Activated T-cell treated with anti-CD3 and anti-CD28 coated beads for 24 hours (primary cell): ENCODE data around the gene NANOS1.

ENCODE experiments used
- DNase-seq: peaks from one replicate; pipeline ENCODE4 v3.0.0-alpha.2; 2020; ENCODE audit warnings: low read depth

Gene NANOS1, protein sequence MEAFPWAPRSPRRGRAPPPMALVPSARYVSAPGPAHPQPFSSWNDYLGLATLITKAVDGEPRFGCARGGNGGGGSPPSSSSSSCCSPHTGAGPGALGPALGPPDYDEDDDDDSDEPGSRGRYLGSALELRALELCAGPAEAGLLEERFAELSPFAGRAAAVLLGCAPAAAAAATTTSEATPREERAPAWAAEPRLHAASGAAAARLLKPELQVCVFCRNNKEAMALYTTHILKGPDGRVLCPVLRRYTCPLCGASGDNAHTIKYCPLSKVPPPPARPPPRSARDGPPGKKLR

DNA sequence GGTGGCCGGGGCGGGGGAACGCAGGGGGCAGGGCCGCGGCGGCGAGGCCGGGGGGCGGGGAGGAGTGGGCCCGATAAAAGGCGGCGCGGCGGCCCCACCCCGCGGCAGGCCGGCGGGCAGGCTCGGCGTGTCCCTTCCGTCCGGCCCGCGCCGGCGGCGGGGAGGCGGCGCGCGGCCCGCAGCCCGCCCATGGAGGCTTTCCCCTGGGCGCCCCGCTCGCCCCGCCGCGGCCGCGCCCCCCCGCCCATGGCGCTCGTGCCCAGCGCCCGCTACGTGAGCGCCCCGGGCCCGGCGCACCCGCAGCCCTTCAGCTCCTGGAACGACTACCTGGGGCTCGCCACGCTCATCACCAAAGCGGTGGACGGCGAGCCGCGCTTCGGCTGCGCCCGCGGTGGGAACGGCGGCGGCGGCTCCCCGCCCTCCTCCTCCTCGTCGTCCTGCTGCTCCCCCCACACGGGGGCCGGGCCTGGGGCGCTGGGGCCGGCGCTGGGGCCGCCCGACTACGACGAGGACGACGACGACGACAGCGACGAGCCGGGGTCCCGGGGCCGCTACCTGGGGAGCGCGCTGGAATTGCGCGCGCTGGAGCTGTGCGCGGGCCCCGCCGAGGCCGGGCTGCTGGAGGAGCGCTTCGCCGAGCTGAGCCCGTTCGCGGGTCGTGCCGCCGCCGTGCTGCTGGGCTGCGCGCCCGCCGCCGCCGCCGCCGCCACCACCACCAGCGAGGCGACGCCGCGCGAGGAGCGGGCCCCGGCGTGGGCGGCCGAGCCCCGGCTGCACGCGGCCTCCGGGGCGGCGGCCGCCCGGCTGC lies at the start of gene NANOS1:
Gene NANOS1 (plus strand): TSS at position 102 of the 808 bp plus-strand sequence. CDS start 88 bp downstream, at position 190.
- DNase-seq, result no peak

DNA sequence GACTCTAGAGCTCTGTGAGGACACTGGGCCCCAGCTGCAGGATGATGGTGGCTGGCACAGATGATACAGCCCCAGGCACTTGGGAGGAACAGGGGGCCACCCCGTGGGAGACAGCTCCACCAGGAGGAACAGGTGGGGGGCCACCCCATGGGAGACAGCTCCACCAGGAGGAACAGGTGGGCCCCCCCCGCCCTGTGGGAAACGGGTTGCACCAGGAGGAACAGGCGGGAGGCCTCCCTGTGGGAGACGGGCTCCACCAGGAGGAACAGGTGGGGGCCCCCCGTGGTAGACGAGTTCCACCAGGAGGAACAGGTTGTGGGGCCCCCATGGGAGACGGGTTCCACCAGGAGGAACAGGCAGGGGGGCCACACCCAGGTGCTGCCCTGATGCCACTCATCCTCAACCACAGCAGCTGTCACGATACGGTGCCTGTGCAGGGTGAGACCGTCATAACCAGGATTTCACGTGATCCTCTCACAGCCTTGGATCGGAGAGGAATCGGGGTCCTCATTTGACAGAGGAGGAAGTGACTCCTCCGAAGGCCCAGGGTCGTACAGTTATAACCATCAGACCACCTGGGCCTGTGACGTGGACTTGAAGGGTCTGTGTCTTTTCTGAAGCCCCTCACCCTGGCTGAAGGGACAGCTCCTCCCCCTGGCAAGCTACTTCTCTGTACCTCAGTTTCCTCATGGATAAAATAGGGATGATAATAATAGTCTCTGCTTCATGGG lies 49.2 kb upstream of the NANOS1 start:
- no peak for DNase-seq

DNA sequence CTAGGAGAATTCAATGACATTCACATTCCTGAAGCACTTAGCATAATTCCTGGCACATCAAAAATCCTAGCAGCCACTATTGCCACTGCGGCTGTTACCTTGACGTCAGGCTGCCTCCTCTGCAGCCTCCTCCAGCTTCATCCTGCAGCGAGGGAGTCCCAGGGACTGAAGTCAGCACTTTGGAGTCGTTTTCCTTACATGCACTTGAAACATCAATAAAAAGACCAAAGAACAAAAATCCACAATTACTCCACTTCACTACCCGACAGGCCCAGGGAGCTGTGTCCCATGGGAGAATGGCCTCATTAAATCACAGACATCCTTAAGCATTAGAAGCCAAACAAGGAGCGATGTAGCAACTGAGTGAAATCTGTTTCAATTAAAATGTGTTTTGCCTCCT lies 48.6 kb upstream of the NANOS1 start:
- no peak for DNase-seq

DNA sequence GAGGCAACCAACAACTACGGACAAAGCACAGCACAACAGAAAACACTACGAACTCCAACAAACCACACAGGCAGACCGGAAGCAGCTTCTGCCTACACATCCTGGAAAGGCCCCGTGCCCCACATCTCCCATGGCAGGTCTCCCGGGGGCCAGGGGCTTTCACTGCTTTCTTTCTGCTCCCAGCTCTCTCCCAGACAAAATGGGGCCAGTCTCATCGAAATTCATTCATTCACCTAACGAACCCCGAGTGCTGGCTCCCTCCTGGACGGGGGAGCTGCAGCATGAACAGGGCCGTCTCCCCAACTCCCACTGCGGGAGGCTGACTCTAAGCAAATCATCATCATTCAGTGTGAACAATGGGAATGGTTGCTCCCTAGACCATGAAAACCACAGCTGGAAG lies 47.6 kb upstream of the NANOS1 start:
- no peak for DNase-seq

DNA sequence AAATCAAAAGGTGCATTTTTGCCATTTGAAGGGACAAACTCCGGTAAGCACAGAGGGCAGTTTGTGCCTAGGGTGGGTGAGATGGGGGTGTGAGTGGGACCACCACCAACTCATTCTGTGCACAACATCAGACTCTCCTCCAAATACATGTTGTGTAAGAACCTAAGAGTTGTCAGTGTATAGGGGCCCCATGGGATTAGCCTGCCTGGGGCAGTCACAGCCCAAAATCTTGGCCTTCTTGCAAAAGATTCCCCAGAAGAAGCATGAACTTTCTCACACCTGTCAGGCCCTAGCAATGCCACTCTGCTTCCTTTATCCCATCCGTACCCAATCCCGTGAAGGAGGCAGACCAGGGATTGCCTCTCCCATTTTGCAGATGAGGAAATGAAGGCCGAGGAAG lies 47.1 kb upstream of the NANOS1 start:
- no peak for DNase-seq

DNA sequence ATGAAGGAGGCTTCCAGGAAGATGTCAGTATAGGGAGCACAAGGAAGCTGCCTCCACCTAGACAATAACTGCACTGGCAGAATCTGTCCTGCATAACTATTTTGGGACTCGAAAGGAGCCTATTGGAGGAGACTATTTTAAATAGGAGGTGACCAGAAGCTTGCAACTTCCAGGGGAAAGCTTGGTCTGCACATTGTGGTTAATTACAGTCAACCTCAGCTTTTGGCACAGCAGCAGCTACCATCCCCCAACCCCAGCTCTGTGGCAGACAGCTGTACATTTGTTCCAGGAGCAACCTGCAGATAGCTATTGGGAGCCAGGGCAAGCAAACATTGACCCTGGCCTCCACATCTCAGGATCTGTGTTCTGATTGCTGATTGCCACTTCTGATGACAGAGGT lies 46.3 kb upstream of the NANOS1 start:
- no peak for DNase-seq

DNA sequence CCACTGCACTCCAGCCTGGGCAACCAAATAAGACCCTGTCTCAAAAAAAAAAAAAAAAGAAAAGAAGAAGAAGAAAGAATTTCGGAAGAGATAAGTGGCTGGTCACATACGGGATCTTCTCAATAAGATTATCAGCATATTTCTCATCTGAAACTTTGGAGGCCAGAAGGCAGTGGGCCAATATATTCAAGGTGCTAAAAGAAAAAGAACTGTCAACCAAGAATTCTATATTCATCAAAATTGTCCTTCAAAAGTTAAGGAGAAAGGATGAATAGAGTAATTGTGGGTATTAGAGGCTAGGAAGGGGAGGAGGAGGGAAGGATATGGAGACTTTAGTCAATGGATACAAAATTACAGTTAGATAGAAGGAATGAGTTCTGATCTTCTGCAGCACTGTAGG lies 43.9 kb upstream of the NANOS1 start:
- no peak for DNase-seq

DNA sequence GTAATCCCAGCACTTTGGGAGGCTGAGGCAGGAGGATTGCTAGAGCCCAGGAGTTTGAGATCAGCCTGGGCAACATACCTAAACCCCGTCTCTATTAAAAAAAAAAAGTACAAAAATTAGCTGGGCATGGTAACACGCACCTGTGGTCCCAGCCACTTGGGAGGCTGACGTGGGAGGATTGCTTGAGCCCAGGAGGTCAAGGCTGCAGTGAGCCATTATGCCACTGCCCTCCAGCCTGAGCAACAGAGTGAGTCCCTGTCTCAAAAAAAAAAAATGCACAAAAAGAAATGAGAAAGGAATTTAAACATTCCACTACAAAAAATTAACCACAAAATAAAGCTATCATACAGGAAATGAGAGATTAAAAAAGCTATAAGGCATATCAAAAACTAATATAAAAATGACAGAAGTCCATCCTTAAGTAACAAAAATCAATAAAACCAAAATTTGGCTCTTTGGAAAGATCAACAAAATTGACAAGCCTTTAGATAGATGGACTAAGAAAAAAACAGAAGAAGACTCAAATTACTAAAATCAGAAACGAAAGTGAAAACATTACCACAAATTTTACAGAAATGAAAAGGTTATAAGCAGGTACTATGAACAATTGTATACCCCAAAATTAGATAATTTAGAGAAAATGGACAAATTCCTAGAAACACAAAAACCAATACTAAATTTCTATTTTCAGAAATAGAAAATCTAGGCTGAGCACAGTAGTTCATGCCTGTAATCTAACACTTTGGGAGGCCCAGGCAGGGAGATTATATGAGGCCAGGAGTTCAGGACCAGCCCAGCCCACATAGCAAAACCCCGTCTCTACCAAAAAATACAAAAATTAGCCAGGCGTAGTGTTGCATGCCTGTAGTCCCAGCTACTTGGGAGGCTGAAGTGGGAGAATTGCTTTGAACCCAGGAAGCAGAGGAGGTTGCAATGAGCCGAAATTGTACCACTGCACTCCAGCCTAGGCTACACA lies 42.4 kb upstream of the NANOS1 start:
- no peak for DNase-seq

DNA sequence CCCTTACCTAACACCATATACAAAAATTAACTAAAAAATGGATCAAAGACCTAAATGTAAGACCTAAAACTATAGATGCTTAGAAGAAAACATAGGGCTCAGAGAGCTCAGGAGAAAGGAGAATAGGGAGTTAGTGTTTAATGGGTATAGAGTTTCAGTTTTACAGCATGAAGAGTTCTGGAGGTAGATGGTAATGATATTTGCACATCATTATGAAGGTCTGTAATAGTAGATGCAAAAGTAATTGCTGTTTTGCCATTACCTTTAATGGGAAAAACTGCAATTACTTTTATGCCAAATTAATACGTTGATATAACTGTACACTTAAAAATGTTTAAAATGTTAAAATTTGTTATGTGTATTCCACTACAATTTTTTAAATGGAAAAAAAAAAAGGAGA lies 39.2 kb upstream of the NANOS1 start:
- no peak for DNase-seq

DNA sequence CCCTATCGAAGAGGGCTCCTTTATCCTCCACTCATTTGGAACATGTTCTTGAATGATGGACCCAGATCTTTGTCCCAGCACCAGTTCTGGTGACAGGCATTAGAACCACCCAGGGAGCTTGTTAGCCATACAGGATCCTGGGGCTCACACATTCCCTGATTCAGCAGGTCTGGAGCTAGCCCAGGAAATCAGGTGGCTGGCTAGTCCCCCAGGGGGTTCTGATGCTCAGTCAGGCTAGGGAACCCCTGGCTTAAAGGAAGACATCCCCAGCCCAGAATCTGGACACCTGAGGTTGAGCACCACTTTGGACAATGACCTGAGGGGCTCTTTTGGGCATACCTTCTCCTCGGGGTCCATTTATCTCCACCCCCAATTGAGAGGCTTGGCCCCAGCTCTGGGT lies 37.0 kb upstream of the NANOS1 start:
- no peak for DNase-seq

DNA sequence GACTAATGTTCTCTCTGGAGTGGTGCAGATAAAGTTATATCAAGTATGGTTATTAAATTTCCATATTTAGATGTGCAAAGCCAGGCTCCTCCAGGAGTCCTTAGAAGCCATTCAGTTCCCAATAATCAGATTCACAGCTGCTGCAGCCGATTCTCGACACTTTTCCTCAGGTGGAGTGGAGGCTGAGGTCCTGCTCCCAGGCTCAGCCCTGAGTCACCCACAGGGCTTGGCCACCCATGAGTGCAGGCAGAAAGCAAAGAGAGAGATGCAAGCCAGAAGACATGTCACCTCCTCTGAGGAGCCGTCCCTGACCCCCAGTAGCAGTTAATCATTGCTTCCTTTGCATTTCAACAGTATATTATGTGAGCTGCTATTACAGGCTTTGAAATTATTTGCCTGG lies 36.3 kb upstream of the NANOS1 start:
- no peak for DNase-seq

DNA sequence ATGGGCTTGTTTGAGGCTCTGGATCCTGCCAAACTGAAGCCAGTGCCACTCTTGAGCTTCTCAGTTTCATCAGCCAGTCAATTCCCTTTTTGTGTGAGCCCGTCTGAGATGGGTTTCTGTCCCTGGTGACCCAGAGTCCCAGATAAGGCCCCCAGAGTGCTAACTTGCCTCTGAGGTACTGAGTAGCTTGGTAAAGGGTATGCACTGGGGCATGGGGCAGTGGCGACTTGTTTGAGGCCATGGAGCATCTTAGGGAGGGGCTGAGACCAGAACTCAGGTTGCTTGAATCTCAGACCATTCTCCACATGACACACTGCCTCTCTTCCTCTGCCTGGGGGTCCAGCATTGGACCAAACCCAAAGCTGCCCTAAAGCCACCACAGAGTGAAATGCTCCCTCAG lies 35.2 kb upstream of the NANOS1 start:
- no peak for DNase-seq

DNA sequence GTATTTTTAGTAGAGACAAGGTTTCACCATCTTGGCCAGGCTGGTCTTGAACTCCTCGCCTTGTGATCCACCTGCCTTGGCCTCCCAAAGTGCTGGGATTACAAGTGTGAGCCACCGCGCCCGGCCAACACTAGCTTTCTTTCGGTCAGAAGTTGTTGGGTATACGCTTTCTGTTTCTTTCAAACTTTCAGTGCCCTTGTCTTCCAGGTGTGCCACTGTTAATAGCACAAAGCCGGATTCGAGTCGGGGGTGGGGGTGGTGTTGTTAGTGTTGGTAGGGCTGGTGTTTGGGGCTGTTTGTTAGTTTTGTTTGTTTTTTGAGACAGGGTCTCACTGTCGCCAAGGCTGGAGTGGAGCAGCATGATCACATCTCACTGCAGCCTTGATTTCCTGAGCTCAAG lies 33.8 kb upstream of the NANOS1 start:
- no peak for DNase-seq

DNA sequence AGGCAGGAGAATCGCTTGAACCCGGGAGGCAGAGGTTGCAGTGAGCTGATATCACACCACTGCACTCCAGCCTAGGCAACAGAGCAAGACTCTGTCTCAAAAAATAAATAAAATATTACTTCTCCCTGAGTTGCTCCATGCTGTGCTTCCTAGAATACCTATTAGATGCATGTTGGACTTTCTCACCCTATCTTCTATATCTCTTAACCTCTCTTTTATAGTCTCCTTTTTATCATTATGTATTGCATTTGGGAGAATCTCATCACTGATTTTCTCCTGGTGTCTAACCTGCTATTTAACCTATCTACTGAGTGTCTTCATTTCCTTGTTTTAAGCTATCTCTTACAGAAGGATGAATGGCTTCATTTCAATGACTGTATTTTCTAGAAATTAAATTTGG lies 32.1 kb upstream of the NANOS1 start:
- DNase-seq, result no peak

DNA sequence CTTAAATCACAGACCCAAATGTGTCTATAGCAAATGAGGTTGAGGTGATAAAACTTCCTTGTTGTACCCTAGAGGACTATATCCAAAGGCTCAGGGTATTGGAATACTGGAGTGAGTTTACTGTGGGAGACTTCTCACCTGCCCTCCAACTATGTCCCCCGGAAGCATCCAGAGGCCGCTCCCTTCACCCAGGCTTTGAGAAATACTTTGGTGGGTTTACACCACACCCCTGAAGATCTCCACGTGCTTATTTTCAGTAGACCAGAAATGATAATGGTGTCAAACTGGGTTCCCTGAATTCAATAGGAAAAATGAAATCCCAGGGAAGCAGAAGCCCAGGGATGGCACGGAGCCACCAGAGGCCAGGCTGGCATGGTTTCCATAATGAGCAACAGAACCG lies 31.3 kb upstream of the NANOS1 start:
- DNase-seq, result no peak

DNA sequence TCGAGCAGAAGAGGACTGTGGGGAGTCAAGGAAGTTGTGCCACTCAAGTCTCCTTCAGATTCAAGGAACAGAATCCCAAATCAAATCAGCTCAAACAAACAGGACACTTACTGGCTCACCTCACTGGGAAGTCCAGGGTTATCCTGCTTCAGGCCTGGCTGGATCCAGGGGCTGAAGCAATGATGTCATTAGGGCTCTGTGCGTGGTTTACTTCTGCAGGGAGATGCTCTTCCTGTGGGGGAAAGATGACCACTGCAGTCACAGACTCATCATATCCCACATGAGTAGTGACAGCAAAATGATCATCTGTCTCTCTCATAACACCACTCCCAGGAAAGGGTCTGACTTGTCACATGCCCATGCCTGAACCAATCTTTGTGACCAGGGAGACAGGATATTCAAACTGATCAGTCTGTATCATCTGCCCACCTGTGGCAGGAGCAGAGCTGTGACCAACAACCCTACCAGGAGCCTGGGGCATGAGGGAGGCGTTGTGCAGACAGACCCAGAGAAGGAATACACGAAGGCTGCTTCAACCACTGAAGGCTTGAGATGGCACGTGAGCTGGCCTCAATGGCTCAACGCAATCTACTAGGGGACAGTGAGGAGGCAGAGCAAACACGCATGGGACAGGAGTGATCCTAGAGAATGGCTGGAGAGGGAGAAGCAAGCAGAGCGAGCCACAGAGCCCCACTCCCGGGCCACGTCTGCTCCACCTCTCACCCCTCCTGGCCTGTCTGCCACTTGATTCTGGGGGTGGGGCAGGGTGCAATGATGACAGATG lies 27.6 kb upstream of the NANOS1 start:
- no peak for DNase-seq

DNA sequence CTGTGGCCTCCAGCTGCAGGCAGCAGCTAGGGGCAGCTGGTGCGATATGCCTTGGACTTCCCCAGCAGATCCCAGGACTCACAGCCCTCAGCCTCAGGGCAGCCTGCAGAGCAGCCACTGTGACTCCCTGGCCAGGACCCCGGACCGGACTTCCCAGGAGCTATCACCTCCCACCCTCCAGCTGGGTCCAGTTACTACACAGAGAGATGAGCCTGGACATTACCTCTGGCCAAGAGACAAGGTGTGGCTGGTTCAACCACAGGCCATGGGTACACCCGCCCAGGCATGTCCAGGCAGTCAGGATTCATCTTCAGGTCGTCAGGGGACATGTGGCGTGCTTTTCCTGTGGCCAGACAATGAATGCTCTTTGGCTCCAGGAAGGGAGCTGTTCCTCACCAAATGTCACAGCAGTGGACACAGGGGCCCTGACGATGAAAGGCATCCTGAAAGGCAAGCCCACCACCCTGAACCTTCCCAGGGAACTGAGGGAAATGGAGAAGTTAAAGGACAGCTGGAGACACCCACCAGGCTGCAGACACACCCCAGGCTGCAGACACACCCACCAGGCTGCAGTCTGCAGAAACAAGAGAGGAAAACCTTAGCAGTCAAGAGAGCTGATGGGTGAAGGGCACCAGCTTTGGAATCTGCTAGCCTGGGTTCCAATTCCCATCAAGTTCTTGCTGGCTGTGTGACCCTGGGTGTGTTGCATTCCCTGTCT lies 25.8 kb upstream of the NANOS1 start:
- DNase-seq, result no peak

DNA sequence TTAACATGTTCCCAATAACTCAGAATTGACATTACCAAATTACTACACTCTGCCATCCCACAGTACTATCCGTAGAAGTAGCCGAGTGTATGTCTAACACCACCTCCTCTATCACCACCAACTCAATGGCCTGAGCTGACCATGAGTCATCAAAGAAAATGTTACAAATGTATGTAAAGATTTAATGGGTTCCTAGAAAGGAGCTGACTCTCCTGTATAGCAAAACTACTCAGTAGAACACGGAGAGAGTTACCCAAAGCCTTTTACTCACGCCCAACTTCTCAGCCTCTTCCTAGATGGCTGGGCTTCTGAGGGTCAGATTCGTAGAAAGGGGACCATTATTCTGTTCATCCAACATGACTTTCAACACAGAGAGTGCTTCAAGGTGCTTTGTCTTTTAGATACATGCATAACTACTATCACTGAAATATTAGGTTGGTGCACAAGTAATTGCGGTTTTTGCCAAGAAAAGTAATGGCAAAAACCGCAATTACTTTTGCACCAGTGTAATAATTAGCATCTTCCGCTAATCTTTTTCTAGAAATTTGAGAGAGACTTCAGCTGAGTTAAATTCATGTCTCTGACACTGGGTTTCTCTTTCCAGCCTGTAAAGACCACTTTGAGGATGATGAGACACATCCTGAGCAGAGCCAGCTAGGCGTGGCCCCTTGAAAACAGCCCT lies 24.0 kb upstream of the NANOS1 start:
- DNase-seq, result no peak

DNA sequence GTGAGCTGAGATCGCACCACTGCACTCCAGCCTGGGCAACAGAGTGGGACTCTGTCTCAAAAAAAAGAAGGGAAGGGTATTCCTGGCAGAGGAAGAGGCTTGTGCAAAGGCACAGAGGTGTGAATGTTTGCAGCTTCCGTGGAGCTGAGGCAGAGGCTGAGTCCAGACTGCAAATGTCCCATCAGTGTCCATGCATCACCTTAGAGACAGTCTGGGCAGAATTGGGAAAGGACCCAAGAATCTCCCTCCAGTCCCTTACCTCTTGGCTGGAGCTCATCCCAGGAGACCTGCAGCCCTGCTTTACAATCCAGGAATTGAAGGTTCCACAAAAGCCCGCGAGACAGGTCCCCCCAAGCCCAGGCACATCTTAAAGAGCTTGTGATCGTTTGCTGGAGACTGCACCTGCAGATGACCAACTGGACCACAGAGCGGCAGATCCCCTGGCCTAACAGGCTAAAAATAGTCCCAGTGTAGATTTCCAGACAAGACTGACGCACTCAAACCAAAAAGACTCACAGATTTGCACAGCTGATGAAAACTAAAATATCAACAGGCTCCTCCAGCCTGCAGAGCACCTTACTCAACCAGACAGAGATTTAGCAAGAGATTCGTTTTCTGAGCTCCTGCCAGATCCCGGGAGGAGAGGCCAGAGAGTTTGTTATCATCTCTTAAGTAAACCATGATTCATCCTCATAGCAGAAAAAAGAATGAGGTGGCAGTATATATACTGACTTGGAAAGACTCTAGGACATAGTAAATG lies 22.9 kb upstream of the NANOS1 start:
- no peak for DNase-seq
